ENCODE results near the gene TRIB2. TPM values are rescaled to one million over a fixed set of nuclear protein-coding genes. Genes with fewer than 3 reads are reported as not detected.
A peak's percentile ranks its signal among the peaks of the same experiment; 100 is the strongest.
"Not testable (repeated sequence)": the region's sequence is repeated elsewhere in the genome, so short reads cannot be mapped to it uniquely, and the experiment has no call there.

The TRIB2 gene
- polyA plus RNA-seq, 2 donors, result 10.0 to 10.6 TPM

GRCh38 chr2:12680115-12680514 is 36.6 kb upstream of the TRIB2 start:
- H3K36me3 ChIP-seq (ENCODE audit: control insufficient read depth in 2 of 2, insufficient read depth in 2 of 2, low read length in 1 of 2); H3K4me3 ChIP-seq (ENCODE audit: low read depth in 1 of 2, low read length in 2 of 2); H3K9me3 ChIP-seq (ENCODE audit: control insufficient read depth in 2 of 2, insufficient read depth in 1 of 2, low read depth in 1 of 2, low read length in 1 of 2); H3K27ac ChIP-seq (ENCODE audit: low read depth in 2 of 2, low read length in 1 of 2); H3K27me3 ChIP-seq (ENCODE audit: control insufficient read depth in 1 of 2, insufficient read depth in 2 of 2, low read length in 2 of 2); H3K4me1 ChIP-seq (ENCODE audit: control insufficient read depth in 2 of 2, insufficient read depth in 2 of 2, low read length in 1 of 2): not testable (repeated sequence)
- 55 to 91% methylated on average over 1 of the region's 1 CpG for WGBS, 2 donors

- H3K27me3 ChIP-seq (ENCODE audit: control insufficient read depth in 1 of 2, insufficient read depth in 2 of 2, low read length in 2 of 2), result no peaks in the 10 kb centered on the region
- 84 to 92% methylated on average over 5 of the region's 5 CpGs for WGBS, 2 donors
- H3K4me3 ChIP-seq (ENCODE audit: low read depth in 1 of 2, low read length in 2 of 2), result no peak overlapping the region
These were observed 34.7 kb upstream of the TRIB2 start for GRCh38 chr2:12682017-12682416.

DNA sequence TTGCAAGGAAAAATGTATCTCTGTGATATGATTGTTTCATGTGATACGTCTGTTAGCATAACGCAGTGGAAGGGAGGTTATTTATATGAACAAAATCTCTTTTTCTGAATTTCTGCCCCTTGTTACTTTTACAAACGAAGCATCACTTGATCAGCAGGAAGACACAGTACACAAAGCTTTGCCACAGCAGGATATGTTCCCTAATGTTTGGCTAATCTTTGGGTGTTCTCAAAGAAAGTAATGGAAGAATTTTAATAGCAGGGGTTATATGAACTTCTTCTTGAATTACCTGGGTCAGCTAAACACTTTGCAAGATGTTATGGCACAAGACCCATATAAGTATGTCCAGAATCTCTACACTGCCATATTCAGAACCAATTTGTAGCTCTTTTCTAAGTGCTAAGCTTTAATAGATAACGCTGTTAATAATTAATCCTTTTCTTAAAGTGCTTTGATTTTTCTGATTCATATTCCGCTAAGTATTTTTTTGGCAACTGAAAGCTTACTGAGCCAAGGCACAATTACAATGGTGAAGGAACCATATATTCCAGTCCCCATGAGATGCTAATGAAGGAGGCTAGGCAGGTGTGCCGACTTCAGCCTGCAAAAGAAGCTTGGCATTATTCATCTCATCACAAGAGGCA is 33.2 kb upstream of the TRIB2 start:
- H3K27ac ChIP-seq (ENCODE audit: low read depth in 2 of 2, low read length in 1 of 2), result no peak overlapping the region
- no peaks in the 10 kb centered on the region for H3K36me3 ChIP-seq (ENCODE audit: control insufficient read depth in 2 of 2, insufficient read depth in 2 of 2, low read length in 1 of 2)
- 72 to 85% methylated on average over 6 of the region's 6 CpGs for WGBS, 2 donors
- no peaks in the 10 kb centered on the region for H3K27me3 ChIP-seq (ENCODE audit: control insufficient read depth in 1 of 2, insufficient read depth in 2 of 2, low read length in 2 of 2)
- H3K4me3 ChIP-seq (ENCODE audit: low read depth in 1 of 2, low read length in 2 of 2), result no peak overlapping the region
- H3K9me3 ChIP-seq (ENCODE audit: control insufficient read depth in 2 of 2, insufficient read depth in 1 of 2, low read depth in 1 of 2, low read length in 1 of 2), result peaks cover 4 to 5% of the 10 kb centered on the region in 2 donors
- H3K4me1 ChIP-seq (ENCODE audit: control insufficient read depth in 2 of 2, insufficient read depth in 2 of 2, low read length in 1 of 2), result peaks cover 0 to 2% of the 10 kb centered on the region in 2 donors

More at GRCh38 chr2:12682017-12682416, 34.7 kb upstream of the TRIB2 start:
- H3K27ac ChIP-seq (ENCODE audit: low read depth in 2 of 2, low read length in 1 of 2), result no peak overlapping the region
- peaks cover 4 to 5% of the 10 kb centered on the region in 2 donors for H3K9me3 ChIP-seq (ENCODE audit: control insufficient read depth in 2 of 2, insufficient read depth in 1 of 2, low read depth in 1 of 2, low read length in 1 of 2)
- H3K4me1 ChIP-seq (ENCODE audit: control insufficient read depth in 2 of 2, insufficient read depth in 2 of 2, low read length in 1 of 2), result peaks cover 0 to 2% of the 10 kb centered on the region in 2 donors
- H3K36me3 ChIP-seq (ENCODE audit: control insufficient read depth in 2 of 2, insufficient read depth in 2 of 2, low read length in 1 of 2), result no peaks in the 10 kb centered on the region

GRCh38 chr2:12684471-12684936 is 32.2 kb upstream of the TRIB2 start:
- 20 to 23% methylated on average over 5 of the region's 5 CpGs for WGBS, 2 donors
- Histone ChIP-seq H3K27me3 (ENCODE audit: control insufficient read depth in 1 of 2, insufficient read depth in 2 of 2, low read length in 2 of 2) (no peaks in the 10 kb centered on the region), H3K27ac (ENCODE audit: low read depth in 2 of 2, low read length in 1 of 2) (peak overlapping the region in 1 of 2 donors; percentile 47), H3K4me3 (ENCODE audit: low read depth in 1 of 2, low read length in 2 of 2) (no peak overlapping the region), H3K4me1 (ENCODE audit: control insufficient read depth in 2 of 2, insufficient read depth in 2 of 2, low read length in 1 of 2) (peaks cover 0 to 2% of the 10 kb centered on the region in 2 donors), H3K36me3 (ENCODE audit: control insufficient read depth in 2 of 2, insufficient read depth in 2 of 2, low read length in 1 of 2) (no peaks in the 10 kb centered on the region), H3K9me3 (ENCODE audit: control insufficient read depth in 2 of 2, insufficient read depth in 1 of 2, low read depth in 1 of 2, low read length in 1 of 2) (peaks cover 3 to 5% of the 10 kb centered on the region in 2 donors)

DNA sequence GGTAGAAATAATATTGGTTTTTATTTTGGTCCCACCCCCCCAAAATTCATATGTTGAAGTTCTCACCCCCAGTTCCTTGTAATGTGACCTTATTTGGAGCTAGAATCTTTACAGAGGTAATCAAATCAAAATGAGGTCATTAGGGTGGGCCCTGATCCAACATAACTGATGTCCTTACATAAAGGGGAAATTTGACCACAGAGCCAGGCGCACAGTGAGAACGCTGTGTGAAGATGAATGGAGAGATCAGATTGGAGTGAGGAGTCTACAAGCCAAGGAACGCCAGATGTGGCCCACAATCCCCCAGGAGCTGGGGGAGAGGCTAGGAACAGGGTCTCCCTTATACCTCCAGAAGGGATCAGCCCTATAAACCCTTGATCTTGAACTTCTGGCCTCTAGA is 31.6 kb upstream of the TRIB2 start:
- no peak overlapping the region for H3K27ac ChIP-seq (ENCODE audit: low read depth in 2 of 2, low read length in 1 of 2)
- no peaks in the 10 kb centered on the region for H3K36me3 ChIP-seq (ENCODE audit: control insufficient read depth in 2 of 2, insufficient read depth in 2 of 2, low read length in 1 of 2)
- H3K9me3 ChIP-seq (ENCODE audit: control insufficient read depth in 2 of 2, insufficient read depth in 1 of 2, low read depth in 1 of 2, low read length in 1 of 2), result peaks cover 0 to 3% of the 10 kb centered on the region in 2 donors
- WGBS, 2 donors, result 85 to 94% methylated on average over 3 of the region's 3 CpGs
- no peaks in the 10 kb centered on the region for H3K27me3 ChIP-seq (ENCODE audit: control insufficient read depth in 1 of 2, insufficient read depth in 2 of 2, low read length in 2 of 2)
- H3K4me3 ChIP-seq (ENCODE audit: low read depth in 1 of 2, low read length in 2 of 2), result no peak overlapping the region
- peaks cover 0 to 2% of the 10 kb centered on the region in 2 donors for H3K4me1 ChIP-seq (ENCODE audit: control insufficient read depth in 2 of 2, insufficient read depth in 2 of 2, low read length in 1 of 2)

- H3K27me3 ChIP-seq (ENCODE audit: control insufficient read depth in 1 of 2, insufficient read depth in 2 of 2, low read length in 2 of 2), result no peaks in the 10 kb centered on the region
- no peaks in the 10 kb centered on the region for H3K36me3 ChIP-seq (ENCODE audit: control insufficient read depth in 2 of 2, insufficient read depth in 2 of 2, low read length in 1 of 2)
- H3K27ac ChIP-seq (ENCODE audit: low read depth in 2 of 2, low read length in 1 of 2), result no peak overlapping the region
- peaks cover 0 to 2% of the 10 kb centered on the region in 2 donors for H3K4me1 ChIP-seq (ENCODE audit: control insufficient read depth in 2 of 2, insufficient read depth in 2 of 2, low read length in 1 of 2)
- H3K9me3 ChIP-seq (ENCODE audit: control insufficient read depth in 2 of 2, insufficient read depth in 1 of 2, low read depth in 1 of 2, low read length in 1 of 2), result no peaks in the 10 kb centered on the region
- H3K4me3 ChIP-seq (ENCODE audit: low read depth in 1 of 2, low read length in 2 of 2), result no peak overlapping the region
- WGBS, 2 donors, result 95 to 96% methylated on average over 6 of the region's 6 CpGs
These were observed 30.8 kb upstream of the TRIB2 start for GRCh38 chr2:12685956-12686355.

GRCh38 chr2:12686708-12687283 is 29.9 kb upstream of the TRIB2 start:
- H3K4me1 ChIP-seq (ENCODE audit: control insufficient read depth in 2 of 2, insufficient read depth in 2 of 2, low read length in 1 of 2), result peaks cover 0 to 2% of the 10 kb centered on the region in 2 donors
- no peaks in the 10 kb centered on the region for H3K27me3 ChIP-seq (ENCODE audit: control insufficient read depth in 1 of 2, insufficient read depth in 2 of 2, low read length in 2 of 2)
- no peaks in the 10 kb centered on the region for H3K9me3 ChIP-seq (ENCODE audit: control insufficient read depth in 2 of 2, insufficient read depth in 1 of 2, low read depth in 1 of 2, low read length in 1 of 2)
- 75 to 81% methylated on average over 7 of the region's 7 CpGs for WGBS, 2 donors
- H3K4me3 ChIP-seq (ENCODE audit: low read depth in 1 of 2, low read length in 2 of 2), result no peak overlapping the region
- H3K36me3 ChIP-seq (ENCODE audit: control insufficient read depth in 2 of 2, insufficient read depth in 2 of 2, low read length in 1 of 2), result no peaks in the 10 kb centered on the region
- H3K27ac ChIP-seq (ENCODE audit: low read depth in 2 of 2, low read length in 1 of 2), result no peak overlapping the region

- H3K36me3 ChIP-seq (ENCODE audit: control insufficient read depth in 2 of 2, insufficient read depth in 2 of 2, low read length in 1 of 2), result no peaks in the 10 kb centered on the region
- no peak overlapping the region for H3K27ac ChIP-seq (ENCODE audit: low read depth in 2 of 2, low read length in 1 of 2)
- WGBS, 2 donors, result 83 to 91% methylated on average over 4 of the region's 4 CpGs
- H3K4me3 ChIP-seq (ENCODE audit: low read depth in 1 of 2, low read length in 2 of 2), result no peak overlapping the region
- H3K4me1 ChIP-seq (ENCODE audit: control insufficient read depth in 2 of 2, insufficient read depth in 2 of 2, low read length in 1 of 2), result peaks cover 0 to 2% of the 10 kb centered on the region in 2 donors
- H3K9me3 ChIP-seq (ENCODE audit: control insufficient read depth in 2 of 2, insufficient read depth in 1 of 2, low read depth in 1 of 2, low read length in 1 of 2), result no peaks in the 10 kb centered on the region
- no peaks in the 10 kb centered on the region for H3K27me3 ChIP-seq (ENCODE audit: control insufficient read depth in 1 of 2, insufficient read depth in 2 of 2, low read length in 2 of 2)
These were observed 28.6 kb upstream of the TRIB2 start for GRCh38 chr2:12688091-12688490.

- H3K4me1 ChIP-seq (ENCODE audit: control insufficient read depth in 2 of 2, insufficient read depth in 2 of 2, low read length in 1 of 2), result peaks cover 0 to 2% of the 10 kb centered on the region in 2 donors
- no peak overlapping the region for H3K27ac ChIP-seq (ENCODE audit: low read depth in 2 of 2, low read length in 1 of 2)
- no peaks in the 10 kb centered on the region for H3K36me3 ChIP-seq (ENCODE audit: control insufficient read depth in 2 of 2, insufficient read depth in 2 of 2, low read length in 1 of 2)
- 59 to 66% methylated on average over 3 of the region's 3 CpGs for WGBS, 2 donors
- H3K9me3 ChIP-seq (ENCODE audit: control insufficient read depth in 2 of 2, insufficient read depth in 1 of 2, low read depth in 1 of 2, low read length in 1 of 2), result no peaks in the 10 kb centered on the region
- no peak overlapping the region for H3K4me3 ChIP-seq (ENCODE audit: low read depth in 1 of 2, low read length in 2 of 2)
- H3K27me3 ChIP-seq (ENCODE audit: control insufficient read depth in 1 of 2, insufficient read depth in 2 of 2, low read length in 2 of 2), result no peaks in the 10 kb centered on the region
These were observed 27.8 kb upstream of the TRIB2 start for GRCh38 chr2:12688893-12689292.

- WGBS, 2 donors, result 89 to 91% methylated on average over 4 of the region's 4 CpGs
- Histone ChIP-seq H3K4me3 (ENCODE audit: low read depth in 1 of 2, low read length in 2 of 2) (no peak overlapping the region), H3K4me1 (ENCODE audit: control insufficient read depth in 2 of 2, insufficient read depth in 2 of 2, low read length in 1 of 2) (no peaks in the 10 kb centered on the region), H3K27me3 (ENCODE audit: control insufficient read depth in 1 of 2, insufficient read depth in 2 of 2, low read length in 2 of 2) (no peaks in the 10 kb centered on the region), H3K27ac (ENCODE audit: low read depth in 2 of 2, low read length in 1 of 2) (no peak overlapping the region), H3K36me3 (ENCODE audit: control insufficient read depth in 2 of 2, insufficient read depth in 2 of 2, low read length in 1 of 2) (no peaks in the 10 kb centered on the region), H3K9me3 (ENCODE audit: control insufficient read depth in 2 of 2, insufficient read depth in 1 of 2, low read depth in 1 of 2, low read length in 1 of 2) (no peaks in the 10 kb centered on the region)
These were observed 23.2 kb upstream of the TRIB2 start for GRCh38 chr2:12693509-12693908.

Data from esophagus (tissue), 2 donors.